COLO668 (cell line): ENCODE measurements around the gene CLEC16A.
A peak's percentile ranks its signal among the peaks of the same experiment; 100 is the strongest.

ENCODE experiments used
- DNase-seq: peaks from one replicate; lab custom pipeline; 2025; ENCODE audit not compliant: unreplicated experiment; lab: John Stamatoyannopoulos, UW

CLEC16A gene

GRCh38 chr16:10987361-10988163, 43.2 kb downstream of the CLEC16A start:
- DNase-seq: no peak

GRCh38 chr16:10988164-10988803, 43.9 kb downstream of the CLEC16A start:
- no peak for DNase-seq

GRCh38 chr16:10988879-10989278, 44.5 kb downstream of the CLEC16A start:
- DNase-seq: no peak

DNA sequence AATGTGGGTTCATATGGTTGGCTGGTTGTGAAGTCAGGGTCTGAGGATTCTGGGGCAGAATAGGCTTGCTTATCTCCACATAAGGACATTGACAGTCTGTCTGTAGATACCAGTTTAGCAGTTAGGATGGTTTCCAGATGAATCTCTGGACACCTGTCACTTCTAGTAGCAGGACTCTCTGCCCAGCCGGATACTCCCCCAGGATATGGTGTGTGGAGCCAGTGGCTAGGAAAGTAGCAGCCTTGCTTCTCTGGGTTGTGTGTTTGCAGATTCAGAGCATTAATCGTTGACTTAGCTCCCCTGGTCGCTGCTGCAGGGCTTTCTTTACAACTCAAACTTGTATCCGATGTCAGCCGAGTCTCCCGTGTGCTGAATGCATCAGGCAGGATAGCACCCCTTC, 45.2 kb downstream of the CLEC16A start:
- no peak for DNase-seq

- DNase-seq: peak; percentile 7
Observed at GRCh38 chr16:10990378-10990777, 46.0 kb downstream of the CLEC16A start.

DNA sequence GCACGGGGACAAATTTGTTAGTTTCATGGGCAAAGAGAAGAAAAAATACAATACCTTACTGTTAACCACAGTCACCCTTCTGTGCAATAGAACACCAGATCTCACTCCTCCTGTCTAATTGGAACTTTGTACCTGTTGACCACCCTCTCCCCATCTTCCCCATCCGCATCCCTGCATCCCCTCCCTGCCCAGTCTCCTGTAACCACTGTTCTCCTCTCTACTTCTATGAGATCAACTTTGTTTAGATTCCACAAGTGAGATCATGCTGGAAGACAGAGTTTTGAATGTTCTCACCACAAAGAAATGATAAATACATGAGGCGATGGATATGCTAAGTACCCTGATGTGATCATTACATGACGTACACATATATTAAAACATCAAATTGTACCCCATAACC, 47.7 kb downstream of the CLEC16A start:
- no peak for DNase-seq

- peak; percentile 2 for DNase-seq
Observed at GRCh38 chr16:10992797-10993196, 48.4 kb downstream of the CLEC16A start.

DNA sequence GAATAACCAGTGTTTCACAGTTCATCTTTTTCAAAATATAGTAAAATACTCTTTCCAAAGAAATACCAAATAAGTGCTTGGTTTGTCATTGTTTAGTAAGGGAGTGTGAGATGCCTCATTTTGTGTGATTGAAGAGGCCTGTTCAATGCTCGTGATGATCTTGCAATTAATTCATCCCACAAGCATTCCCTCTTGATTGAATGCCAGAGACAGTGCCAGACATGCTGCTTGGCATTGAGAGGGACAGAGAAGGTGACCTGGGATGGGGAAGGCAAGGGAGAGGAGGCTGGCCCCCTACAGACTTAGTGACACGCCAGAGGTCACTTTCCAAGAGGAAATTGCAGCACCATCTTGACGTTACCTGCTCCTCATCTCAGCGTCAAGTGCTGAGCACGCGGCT, 49.3 kb downstream of the CLEC16A start:
- DNase-seq: no peak

- no peak for DNase-seq
Observed at GRCh38 chr16:10994571-10994970, 50.2 kb downstream of the CLEC16A start.

- no peak for DNase-seq
Observed at GRCh38 chr16:10995565-10995964, 51.2 kb downstream of the CLEC16A start.

- no peak for DNase-seq
Observed at GRCh38 chr16:10997485-10997884, 53.1 kb downstream of the CLEC16A start.

DNA sequence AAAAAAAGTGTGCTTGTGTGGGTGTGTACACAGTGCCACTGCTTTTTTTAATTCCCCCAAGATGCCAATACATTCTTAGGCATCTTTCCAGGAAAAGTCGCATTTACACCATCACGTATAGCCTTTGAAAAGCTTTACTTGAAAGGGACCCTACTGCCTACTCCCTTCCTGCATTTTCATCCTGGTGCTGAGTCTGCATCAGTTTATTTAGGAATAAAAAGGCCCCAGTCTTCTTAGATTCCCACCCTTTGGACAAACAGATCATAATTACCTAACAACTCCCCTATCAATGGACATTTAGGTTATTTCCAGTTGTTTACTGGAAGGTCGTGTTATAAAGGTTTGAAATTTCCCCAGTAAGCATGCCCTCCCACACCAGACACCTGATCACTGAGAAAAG, 54.9 kb downstream of the CLEC16A start:
- no peak for DNase-seq

GRCh38 chr16:11001611-11002010, 57.2 kb downstream of the CLEC16A start:
- DNase-seq: no peak

DNA sequence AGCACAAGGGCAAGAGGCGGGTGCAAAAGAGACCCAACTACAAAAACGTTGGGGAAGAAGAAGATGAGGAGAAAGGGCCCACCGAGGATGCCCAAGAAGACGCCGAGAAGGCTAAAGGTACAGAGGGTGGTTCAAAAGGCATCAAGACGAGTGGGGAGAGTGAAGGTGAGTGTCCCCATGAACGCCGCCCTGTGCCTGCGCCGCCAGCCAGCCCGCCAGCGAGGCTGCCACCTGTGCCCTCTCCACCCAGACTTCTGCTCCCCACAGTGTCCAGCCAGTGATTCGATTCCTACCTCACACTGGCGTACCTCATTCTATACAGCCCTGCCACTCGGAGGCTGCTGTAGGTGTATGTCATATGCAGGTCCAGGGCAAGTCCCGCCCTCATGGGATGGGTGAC, 58.8 kb downstream of the CLEC16A start:
- DNase-seq: no peak

DNA sequence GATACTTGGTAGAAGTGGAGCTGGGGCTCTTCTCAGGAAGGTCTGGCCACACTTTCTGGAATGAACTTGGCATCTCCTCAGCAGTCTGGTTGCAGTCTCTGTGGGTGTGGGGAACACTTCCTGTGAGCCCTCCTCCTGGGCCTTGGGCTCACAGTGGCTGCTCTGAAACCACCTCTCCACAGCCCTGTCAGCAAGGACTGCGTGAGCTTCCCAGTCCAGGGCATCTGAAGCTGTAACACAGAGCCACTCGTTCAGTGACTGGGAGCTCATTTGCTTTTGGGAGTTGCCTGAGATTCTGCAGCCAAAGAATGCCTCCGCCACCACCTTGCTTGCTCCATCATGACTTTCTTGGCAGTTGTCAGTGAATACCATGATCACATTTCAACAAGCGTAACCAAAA, 60.0 kb downstream of the CLEC16A start:
- DNase-seq: no peak

DNA sequence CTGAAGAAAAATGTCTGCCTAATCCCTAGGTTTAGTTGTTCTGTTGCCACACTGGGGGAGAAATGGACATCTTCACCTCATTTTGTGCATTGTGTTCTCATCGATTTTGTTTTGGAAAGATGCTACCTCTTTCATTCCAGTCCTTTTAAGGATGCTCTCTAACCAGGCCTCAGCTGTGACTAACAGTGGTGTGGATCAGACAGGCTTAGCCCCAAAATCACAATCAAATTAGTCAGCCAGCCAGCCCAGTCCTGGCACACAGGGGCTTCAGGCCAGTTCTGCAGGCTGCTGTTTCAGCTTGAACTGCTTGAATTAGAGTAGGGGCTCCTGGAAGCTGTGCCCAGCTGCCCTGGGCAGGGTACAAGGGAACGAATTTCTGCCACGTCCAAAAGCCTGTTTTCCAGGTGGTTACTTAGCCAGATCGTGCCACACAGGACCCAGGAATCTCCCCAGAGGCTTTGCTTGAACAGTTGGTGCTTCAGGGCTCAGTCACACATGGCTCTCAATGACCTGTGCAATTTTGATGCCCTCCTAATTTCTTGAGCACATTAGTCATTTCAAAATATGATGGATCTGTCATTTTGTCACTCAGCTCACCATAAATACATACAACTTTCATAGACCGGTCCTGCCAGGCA, 60.7 kb downstream of the CLEC16A start:
- no peak for DNase-seq

- DNase-seq: no peak
Observed at GRCh38 chr16:11005611-11005975, 61.2 kb downstream of the CLEC16A start.

- DNase-seq: no peak
Observed at GRCh38 chr16:11006656-11007055, 62.3 kb downstream of the CLEC16A start.

DNA sequence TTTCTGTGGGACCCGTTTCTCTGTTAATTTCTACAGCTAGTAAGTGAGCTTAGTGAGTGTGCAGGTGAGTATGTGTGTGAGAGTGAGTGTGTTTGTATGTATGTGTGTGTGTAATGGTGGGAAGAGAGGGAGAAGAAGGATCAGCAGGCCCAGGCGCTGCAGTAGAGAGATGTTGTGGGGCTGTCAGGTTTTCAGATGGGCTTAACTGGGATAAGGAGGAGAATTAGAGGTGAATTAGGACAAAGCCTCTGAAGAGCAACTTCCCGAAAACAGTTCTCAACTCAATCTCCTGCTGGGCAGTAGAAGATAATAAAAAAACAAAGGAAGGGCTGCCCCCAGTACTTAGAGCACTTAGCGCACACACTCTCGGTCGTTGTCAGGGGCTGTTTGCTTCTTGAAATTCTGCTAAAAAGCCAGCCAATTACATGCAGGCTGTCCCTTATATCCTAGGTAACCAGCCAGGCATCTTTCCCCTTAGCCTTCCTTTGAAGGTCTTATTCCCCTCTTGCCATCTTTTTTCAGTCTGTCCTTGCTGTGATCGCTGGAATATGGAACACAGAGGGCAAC, 63.4 kb downstream of the CLEC16A start:
- no peak for DNase-seq

GRCh38 chr16:11009027-11009755, 64.8 kb downstream of the CLEC16A start:
- no peak for DNase-seq

GRCh38 chr16:11010575-11011221, 66.3 kb downstream of the CLEC16A start:
- no peak for DNase-seq
